ENCODE data around the gene COASY.
"Not testable (repeated sequence)": the region's sequence is repeated elsewhere in the genome, so short reads cannot be mapped to it uniquely, and the experiment has no call there.

The COASY gene

GRCh38 chr17:42555122-42555622, 6.8 kb upstream of the COASY start:
- TF ChIP-seq TAF1 (IDR thresholded peaks at IDR 0.05; ENCODE audit: borderline replicate concordance, low read depth, low read length) (no peak), POLR2A (IDR thresholded peaks at IDR 0.05; ENCODE audit: low read depth, low read length) (no peak), POLR2AphosphoS5 (IDR thresholded peaks at IDR 0.05; ENCODE audit: low read depth, low read length) (no peak)
- no peak for FAIRE-seq
- no peak for DNase-seq (ENCODE audit: insufficient read length)

- FAIRE-seq = peak; percentile 67
- not testable (repeated sequence) for DNase-seq (ENCODE audit: insufficient read length)
These were observed 5.9 kb upstream of the COASY start for GRCh38 chr17:42555961-42556617.

DNA sequence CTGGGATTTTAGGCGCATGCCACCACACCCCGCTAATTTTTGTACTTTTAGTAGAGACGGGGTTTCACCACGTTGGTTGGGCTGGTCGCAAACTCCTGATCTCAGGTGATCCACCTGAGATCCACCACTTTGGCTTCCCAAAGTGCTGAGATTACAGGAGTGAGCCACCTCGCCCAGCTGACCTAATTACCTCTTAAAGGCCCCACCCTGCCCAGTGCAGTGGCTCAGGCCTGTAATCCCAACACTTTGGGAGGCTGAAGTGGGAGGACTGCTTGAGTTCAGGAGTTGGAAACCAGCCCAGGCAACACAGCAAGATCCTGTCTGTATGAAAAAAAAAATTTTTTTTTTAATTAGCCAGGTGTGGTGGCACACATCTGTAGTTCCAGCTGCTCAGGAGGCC, 2.9 kb upstream of the COASY start:
- TF ChIP-seq POLR2A (IDR thresholded peaks at IDR 0.05; ENCODE audit: low read depth, low read length) (no peak), POLR2AphosphoS5 (IDR thresholded peaks at IDR 0.05; ENCODE audit: low read depth, low read length) (no peak), TAF1 (IDR thresholded peaks at IDR 0.05; ENCODE audit: borderline replicate concordance, low read depth, low read length) (no peak)
- FAIRE-seq (no peak), DNase-seq (ENCODE audit: insufficient read length) (no peak)

GRCh38 chr17:42560246-42560645, 1.7 kb upstream of the COASY start:
- FAIRE-seq = no peak
- no peak for TF ChIP-seq POLR2A (IDR thresholded peaks at IDR 0.05; ENCODE audit: low read depth, low read length)
- no peak for TF ChIP-seq TAF1 (IDR thresholded peaks at IDR 0.05; ENCODE audit: borderline replicate concordance, low read depth, low read length)
- TF ChIP-seq POLR2AphosphoS5 (IDR thresholded peaks at IDR 0.05; ENCODE audit: low read depth, low read length) = no peak
- no peak for DNase-seq (ENCODE audit: insufficient read length)

DNA sequence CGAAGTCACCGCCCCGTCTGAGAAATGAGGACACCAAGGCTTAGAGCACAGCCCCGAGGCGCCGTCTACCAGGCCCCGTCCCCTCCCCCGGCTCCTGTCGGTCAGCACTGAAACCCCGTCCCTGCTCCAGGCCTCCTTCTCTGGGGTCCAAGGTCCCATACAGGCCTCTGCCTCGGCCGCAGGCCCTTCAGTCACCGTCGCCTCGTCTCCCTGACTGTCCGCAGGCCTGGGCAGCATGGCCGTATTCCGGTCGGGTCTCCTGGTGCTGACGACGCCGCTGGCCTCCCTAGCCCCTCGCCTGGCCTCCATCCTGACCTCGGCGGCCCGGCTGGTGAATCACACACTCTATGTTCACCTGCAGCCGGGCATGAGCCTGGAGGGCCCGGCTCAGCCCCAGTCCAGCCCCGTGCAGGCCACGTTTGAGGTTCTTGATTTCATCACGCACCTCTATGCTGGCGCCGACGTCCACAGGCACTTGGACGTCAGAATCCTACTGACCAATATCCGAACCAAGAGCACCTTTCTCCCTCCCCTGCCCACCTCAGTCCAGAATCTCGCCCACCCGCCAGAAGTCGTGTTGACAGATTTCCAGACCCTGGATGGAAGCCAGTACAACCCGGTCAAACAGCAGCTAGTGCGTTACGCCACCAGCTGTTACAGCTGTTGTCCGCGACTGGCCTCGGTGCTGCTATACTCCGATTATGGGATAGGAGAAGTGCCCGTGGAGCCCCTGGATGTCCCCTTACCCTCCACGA, 617 bp downstream of the COASY start:
- DNase-seq (ENCODE audit: insufficient read length) (no peak), FAIRE-seq (no peak)
- TF ChIP-seq TAF1 (IDR thresholded peaks at IDR 0.05; ENCODE audit: borderline replicate concordance, low read depth, low read length) = no peak
- no peak for TF ChIP-seq POLR2A (IDR thresholded peaks at IDR 0.05; ENCODE audit: low read depth, low read length)
- TF ChIP-seq POLR2AphosphoS5 (IDR thresholded peaks at IDR 0.05; ENCODE audit: low read depth, low read length) = no peak

DNA sequence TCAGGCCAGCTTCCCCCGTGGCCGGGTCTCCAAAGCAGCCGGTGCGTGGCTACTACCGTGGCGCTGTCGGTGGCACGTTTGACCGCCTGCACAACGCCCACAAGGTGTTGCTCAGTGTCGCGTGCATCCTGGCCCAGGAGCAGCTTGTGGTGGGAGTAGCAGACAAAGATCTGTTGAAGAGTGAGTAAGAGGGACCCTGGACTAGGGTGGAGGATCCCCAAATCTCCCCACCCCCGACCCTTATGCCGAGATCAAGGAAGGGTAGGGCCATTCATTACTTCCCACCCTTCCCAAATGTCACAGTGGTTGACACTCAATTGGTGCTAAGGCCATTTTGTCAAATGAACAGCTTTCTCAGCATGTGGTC, 1.2 kb downstream of the COASY start:
- no peak for TF ChIP-seq POLR2AphosphoS5 (IDR thresholded peaks at IDR 0.05; ENCODE audit: low read depth, low read length)
- no peak for TF ChIP-seq POLR2A (IDR thresholded peaks at IDR 0.05; ENCODE audit: low read depth, low read length)
- no peak for TF ChIP-seq TAF1 (IDR thresholded peaks at IDR 0.05; ENCODE audit: borderline replicate concordance, low read depth, low read length)
- FAIRE-seq (no peak), DNase-seq (ENCODE audit: insufficient read length) (no peak)

DNA sequence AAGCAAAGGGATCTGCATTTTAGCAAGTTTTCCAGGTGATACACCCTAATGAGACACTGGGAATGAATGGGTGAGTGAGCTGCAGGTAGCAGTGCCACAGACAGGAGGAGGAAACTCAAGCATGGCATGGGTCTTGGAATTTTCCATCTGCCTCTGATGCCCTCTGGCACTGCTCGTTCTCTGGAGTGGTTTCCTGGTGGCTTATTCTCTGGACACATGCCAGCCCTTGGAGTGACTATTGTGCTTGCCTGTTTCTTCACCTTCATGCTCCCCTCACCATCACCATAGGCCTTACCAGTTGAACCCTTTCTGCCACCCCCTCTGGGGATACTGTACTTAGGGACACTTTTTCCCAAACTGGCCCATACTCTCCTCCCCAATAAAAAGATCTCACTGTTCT, 1.6 kb downstream of the COASY start:
- FAIRE-seq (no peak), DNase-seq (ENCODE audit: insufficient read length) (no peak)

GRCh38 chr17:42563950-42564349, 2.0 kb downstream of the COASY start:
- DNase-seq (ENCODE audit: insufficient read length) (no peak), FAIRE-seq (no peak)
- no peak for TF ChIP-seq POLR2AphosphoS5 (IDR thresholded peaks at IDR 0.05; ENCODE audit: low read depth, low read length)
- no peak for TF ChIP-seq POLR2A (IDR thresholded peaks at IDR 0.05; ENCODE audit: low read depth, low read length)
- no peak for TF ChIP-seq TAF1 (IDR thresholded peaks at IDR 0.05; ENCODE audit: borderline replicate concordance, low read depth, low read length)

More for the DNA sequence above, 1.6 kb downstream of the COASY start:
- TF ChIP-seq TAF1 (IDR thresholded peaks at IDR 0.05; ENCODE audit: borderline replicate concordance, low read depth, low read length) (no peak), POLR2AphosphoS5 (IDR thresholded peaks at IDR 0.05; ENCODE audit: low read depth, low read length) (no peak), POLR2A (IDR thresholded peaks at IDR 0.05; ENCODE audit: low read depth, low read length) (no peak)

GRCh38 chr17:42564815-42565522, 3.0 kb downstream of the COASY start:
- no peak for TF ChIP-seq TAF1 (IDR thresholded peaks at IDR 0.05; ENCODE audit: borderline replicate concordance, low read depth, low read length)
- no peak for TF ChIP-seq POLR2AphosphoS5 (IDR thresholded peaks at IDR 0.05; ENCODE audit: low read depth, low read length)
- TF ChIP-seq POLR2A (IDR thresholded peaks at IDR 0.05; ENCODE audit: low read depth, low read length) = no peak
- FAIRE-seq = no peak
- no peak for DNase-seq (ENCODE audit: insufficient read length)

DNA sequence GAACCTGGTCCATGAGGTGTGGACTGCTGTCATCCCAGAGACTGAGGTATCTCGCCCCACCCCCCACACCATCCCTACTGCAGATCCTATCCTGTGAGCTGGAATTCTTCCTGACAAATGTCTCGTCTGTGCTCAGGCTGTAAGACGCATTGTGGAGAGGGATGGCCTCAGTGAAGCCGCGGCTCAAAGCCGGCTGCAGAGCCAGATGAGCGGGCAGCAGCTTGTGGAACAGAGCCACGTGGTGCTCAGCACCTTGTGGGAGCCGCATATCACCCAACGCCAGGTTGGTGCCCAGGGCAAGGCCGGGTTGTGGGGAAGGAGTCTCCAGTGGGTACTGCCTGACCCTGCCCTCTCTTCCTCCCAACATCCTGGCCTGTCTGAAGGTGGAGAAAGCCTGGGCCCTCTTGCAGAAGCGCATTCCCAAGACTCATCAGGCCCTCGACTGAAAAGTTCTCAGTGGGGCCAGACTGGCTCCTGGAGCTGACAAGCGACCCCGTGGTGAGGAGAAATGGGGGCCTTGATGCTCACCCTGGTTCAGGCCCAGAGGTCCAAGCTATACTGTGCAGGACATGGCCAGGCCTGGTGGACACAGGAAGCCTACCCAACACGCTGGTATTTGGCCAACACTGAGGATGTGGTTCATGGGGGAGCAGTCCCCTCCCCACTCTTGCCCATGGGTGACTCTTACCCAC, 3.7 kb downstream of the COASY start:
- DNase-seq (ENCODE audit: insufficient read length) = no peak
- TF ChIP-seq TAF1 (IDR thresholded peaks at IDR 0.05; ENCODE audit: borderline replicate concordance, low read depth, low read length) (no peak), POLR2A (IDR thresholded peaks at IDR 0.05; ENCODE audit: low read depth, low read length) (no peak), POLR2AphosphoS5 (IDR thresholded peaks at IDR 0.05; ENCODE audit: low read depth, low read length) (no peak)
- no peak for FAIRE-seq

- DNase-seq (ENCODE audit: insufficient read length) (no peak), FAIRE-seq (no peak)
- TF ChIP-seq TAF1 (IDR thresholded peaks at IDR 0.05; ENCODE audit: borderline replicate concordance, low read depth, low read length) (no peak), POLR2AphosphoS5 (IDR thresholded peaks at IDR 0.05; ENCODE audit: low read depth, low read length) (no peak), POLR2A (IDR thresholded peaks at IDR 0.05; ENCODE audit: low read depth, low read length) (no peak)
These were observed 4.4 kb downstream of the COASY start for GRCh38 chr17:42566215-42566882.

Measured in GM12892 (cell line).